Activated effector memory CD4-positive, alpha-beta T cell treated with anti-CD3 and anti-CD28 coated beads, Interleukin-2, amount 50 U/mL, for 16 hours (primary cell): ENCODE data around the gene SUPT6H.

ENCODE experiments used
- DNase-seq: peaks from one replicate; pipeline ENCODE4 v3.0.0-alpha.2; 2020

The SUPT6H gene

GRCh38 chr17:28738680-28739384 lies 76.8 kb downstream of the SUPT6H start:
- peak; percentile 88 for DNase-seq

DNA sequence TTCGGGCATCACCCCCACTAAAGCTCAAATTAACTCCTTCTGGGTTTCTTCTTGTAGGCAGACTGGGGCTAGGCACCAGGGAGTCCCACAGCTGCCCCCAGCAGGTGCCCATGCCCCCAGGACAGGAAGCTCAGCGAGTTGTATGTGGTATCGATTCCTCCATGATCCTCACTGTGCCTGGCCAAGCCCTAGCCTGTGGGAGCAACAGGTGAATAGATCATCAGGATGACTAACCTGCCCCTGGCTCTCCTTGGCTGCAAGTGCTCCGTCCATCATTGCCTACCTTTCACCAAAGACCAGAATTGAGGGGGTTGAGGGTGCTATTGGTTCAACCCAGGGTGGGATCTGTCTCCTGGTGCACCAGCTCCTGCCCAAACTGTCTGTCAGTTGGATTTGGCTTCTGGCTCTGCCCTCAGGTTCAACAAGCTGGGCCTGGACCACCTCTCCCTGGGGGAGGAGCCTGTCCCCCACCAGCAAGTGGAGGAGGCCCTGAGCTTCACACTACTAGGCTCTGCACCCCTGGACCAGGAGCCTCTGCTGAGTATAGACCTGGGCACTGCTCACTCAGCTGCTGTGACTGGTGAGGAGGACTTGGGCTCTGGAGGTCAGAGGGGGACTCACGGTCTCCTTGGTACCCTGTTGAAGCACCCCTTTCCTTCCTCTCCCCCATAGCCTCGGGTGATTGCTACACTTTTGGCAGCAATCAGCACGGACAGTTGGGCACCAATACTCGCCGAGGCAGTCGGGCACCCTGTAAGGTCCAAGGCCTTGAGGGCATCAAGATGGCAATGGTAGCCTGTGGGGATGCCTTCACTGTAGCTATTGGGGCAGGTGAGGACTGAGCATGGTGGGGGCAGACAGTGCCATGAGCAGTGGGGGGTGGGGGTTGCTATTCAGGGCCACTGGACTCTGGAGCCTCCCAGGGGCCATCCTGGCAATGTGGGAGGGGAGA lies 78.7 kb downstream of the SUPT6H start:
- DNase-seq = no peak

DNA sequence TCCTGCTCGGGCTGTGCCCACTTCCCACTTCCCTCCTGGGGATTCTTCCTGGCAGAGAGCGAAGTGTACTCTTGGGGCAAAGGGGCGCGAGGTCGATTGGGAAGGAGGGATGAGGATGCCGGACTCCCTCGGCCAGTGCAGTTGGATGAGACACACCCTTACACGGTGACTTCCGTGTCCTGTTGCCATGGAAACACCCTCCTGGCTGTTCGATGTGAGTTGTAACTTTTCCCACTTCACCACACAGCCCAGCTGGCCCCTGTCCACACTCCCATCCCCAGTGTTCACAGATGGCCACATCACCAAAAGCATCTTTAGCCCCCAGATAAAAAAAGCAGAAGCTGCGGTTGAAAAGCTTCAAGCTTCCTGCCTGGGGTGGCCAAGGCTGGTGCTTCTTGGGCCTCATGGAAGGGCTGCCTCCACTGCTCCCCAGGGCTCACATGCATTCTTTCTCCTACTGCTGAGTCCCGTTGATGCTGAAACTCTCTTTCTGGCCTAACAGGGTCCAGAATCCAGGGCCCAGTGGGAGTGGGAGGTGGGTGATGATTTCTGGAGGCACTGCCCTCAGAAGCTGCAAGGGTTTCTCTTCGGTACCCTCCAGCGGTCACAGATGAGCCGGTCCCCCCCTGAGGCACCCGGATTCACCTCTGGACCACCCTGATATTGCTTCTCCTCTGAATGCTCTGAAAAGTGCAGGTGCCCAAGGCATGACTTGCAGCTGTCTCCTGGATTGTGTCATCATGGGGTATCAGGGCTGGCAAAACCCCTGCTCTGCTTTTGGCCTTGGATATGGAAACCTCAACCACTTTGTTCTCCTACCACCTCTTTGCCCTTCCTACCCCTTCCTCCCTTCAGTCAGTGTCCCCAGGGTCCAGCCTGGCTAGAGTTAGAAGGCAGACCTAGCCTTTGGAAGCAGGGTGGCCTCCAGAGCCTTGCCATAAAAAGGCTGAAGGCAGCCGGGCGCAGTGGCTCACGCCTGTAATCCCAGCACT lies 79.6 kb downstream of the SUPT6H start:
- DNase-seq = no peak

DNA sequence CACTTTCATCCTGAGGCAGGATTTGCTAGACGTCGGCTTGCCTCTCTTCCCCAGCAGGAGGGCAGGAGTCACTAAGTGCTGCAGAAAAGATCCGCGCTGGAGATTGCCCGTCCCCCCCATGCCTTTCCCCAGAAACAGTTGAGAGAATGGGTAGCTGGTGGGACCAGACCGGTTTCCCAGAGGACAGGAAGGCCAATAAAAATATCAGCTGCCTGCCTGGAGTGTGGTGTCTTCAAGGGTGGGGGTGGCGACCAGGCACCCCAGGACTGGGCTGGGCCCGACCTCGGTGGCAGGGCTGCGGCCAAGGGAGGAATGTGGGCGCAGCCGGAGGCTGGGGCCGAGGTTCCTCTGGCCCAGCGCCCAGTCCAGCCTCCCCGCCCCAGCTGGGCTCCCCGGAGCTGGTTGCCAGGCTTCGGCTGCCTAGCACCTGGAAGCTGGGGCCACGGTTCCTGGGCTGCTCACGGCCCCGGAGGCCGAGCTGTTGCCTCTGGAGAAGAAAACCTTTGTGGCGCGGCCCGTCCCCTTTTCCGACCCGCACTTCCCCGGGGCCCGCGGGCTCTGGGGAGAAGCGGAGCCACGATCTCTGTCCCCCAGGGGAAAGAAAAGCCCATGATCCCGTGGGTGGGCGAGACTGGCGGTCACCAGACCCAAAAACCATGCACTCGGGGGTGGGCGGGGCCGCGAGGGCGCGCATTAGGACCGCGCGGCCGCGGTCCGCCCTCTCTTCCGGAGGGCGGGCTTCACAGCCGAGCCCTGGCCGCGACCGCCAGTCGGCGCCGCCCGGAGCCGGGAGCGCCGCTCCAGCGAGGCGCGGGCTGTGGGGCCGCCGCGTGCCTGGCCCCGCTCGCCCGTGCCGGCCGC lies 81.5 kb downstream of the SUPT6H start, which contains the start of gene TRAF4:
TRAF4 (plus strand) TSS at position 769 of the 861 bp plus-strand sequence. CDS start 102 bp downstream, outside the sequence.
- DNase-seq = peak; percentile 92

- DNase-seq = peak; percentile 90
Observed at GRCh38 chr17:28744104-28744971, 82.3 kb downstream of the SUPT6H start.

- DNase-seq = peak; percentile 78
Observed at GRCh38 chr17:28744972-28745785, 83.2 kb downstream of the SUPT6H start.

DNA sequence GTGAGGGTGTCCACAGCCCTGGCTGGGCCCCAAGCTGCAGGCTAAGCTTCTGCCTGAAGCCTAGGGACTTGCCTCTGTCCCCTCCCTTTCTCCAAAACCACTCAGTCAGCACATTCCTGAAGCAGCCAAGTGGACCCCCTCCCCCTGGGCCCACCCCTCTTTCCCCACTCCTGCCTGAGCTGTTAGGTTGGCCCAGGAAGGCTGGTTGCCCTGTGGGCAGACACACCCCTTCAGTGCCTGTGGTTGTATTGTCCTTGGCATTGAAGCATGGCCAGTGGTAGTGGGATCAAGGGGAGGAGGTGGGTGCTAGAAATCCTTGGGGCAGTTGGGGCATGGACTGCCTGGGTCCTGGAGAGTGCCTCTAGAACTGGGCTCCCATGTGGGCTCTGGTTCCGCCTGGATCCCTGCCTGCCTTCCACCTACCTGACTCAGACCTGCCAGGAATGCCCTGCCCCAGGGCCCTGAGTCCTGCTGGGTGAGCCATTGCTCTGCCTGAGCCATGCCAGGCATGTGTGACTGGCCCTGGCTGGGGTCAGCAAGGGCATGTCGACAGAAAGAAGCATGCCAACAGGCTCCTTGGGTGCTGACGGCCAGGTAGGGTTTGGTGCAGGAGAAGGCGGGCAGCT lies 83.9 kb downstream of the SUPT6H start:
- DNase-seq = no peak

DNA sequence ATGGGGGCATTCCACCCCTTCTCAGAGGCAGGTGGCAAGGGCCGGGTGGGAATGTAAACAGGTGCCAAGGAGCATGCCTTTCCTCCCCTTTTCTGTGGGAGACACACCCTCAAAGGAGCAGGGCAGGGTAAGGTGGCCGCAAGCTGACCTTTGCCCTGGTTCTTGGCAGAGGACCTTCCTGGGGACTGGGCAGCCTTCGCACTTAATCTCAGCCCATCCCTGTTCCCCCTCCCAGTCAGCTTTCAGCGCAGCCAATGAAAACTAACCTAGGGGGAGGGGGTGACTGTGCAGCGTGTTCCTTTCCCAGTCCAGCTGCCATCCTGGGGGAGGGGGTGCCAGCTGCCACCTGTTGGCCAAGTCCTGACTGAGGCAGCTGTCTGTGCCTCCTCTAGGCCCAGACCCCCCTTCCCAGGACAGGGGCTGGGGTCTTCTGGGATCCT lies 84.6 kb downstream of the SUPT6H start:
- no peak for DNase-seq

DNA sequence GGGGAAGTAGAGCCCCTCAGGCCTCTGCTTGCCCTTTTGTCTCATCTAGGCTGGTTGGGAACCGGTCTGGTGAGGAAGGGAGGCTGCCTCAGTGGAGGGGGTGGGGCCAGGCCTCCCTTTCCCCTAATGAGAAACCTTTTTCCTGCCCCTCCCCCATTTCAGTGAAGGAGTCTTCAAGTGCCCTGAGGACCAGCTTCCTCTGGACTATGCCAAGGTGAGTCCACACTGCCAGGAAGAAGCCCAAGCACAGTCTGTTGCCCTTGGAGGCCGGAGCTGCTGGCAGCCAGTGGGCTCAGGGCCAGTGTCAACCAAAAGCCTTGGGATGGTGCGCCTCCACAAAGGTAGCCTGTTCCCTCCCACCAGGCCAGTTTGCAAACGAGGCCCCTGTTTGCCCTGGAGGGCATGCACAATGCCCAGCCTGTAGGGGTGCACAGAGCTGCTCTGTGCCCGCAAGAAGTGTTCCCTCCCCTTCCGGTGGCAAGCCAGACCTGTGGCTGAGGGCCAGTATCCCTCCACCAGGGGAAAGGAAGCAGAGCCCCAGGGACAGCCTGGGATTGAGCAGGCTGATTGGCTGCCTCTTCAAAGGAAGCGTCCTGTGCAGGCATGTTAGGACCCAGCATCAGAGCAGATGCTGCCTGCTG lies 85.2 kb downstream of the SUPT6H start:
- no peak for DNase-seq

DNA sequence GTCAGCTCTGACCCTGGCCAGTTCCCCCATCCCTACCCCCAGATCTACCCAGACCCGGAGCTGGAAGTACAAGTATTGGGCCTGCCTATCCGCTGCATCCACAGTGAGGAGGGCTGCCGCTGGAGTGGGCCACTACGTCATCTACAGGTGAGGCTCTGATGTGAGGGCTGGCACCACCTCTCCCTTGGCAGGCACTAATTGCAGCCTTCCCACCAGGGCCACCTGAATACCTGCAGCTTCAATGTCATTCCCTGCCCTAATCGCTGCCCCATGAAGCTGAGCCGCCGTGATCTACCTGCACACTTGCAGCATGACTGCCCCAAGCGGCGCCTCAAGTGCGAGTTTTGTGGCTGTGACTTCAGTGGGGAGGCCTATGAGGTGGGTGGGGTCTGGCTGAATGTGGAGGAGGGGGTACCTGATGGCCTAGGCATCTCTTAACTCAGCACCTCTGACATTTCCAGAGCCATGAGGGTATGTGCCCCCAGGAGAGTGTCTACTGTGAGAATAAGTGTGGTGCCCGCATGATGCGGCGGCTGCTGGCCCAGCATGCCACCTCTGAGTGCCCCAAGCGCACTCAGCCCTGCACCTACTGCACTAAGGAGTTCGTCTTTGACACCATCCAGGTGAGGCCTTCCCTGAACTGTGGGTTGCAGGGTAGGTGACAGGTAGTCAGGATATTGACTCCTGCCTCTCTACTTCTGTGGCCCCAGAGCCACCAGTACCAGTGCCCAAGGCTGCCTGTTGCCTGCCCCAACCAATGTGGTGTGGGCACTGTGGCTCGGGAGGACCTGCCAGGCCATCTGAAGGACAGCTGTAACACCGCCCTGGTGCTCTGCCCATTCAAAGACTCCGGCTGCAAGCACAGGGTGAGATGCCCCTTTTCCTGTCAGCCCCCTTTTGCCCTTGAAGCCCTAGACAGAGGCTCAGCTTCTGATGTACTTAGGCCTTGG lies 86.1 kb downstream of the SUPT6H start:
- DNase-seq = no peak

DNA sequence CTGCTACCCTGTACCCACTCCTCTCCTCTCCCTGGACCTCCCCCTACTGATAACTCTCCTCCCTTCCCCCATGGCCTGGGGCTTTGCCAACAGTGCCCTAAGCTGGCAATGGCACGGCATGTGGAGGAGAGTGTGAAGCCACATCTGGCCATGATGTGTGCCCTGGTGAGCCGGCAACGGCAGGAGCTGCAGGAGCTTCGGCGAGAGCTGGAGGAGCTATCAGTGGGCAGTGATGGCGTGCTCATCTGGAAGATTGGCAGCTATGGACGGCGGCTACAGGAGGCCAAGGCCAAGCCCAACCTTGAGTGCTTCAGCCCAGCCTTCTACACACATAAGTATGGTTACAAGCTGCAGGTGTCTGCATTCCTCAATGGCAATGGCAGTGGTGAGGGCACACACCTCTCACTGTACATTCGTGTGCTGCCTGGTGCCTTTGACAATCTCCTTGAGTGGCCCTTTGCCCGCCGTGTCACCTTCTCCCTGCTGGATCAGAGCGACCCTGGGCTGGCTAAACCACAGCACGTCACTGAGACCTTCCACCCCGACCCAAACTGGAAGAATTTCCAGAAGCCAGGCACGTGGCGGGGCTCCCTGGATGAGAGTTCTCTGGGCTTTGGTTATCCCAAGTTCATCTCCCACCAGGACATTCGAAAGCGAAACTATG lies 87.0 kb downstream of the SUPT6H start:
- DNase-seq = no peak

- DNase-seq = no peak
Observed at GRCh38 chr17:28749516-28750177, 87.6 kb downstream of the SUPT6H start.

GRCh38 chr17:28750178-28751047 lies 88.4 kb downstream of the SUPT6H start:
- DNase-seq = peak; percentile 96

GRCh38 chr17:28751600-28752366 lies 89.8 kb downstream of the SUPT6H start:
- no peak for DNase-seq
